ENCODE measurements around the gene WDR37.
A peak's percentile ranks its signal among the peaks of the same experiment; 100 is the strongest.

The WDR37 gene

GRCh38 chr10:1096287-1096889, 40.2 kb downstream of the WDR37 start:
- no peak overlapping the region for H4K91ac ChIP-seq (ENCODE audit: low read length)
- no peak overlapping the region for H3K14ac ChIP-seq (ENCODE audit: low read length in 2 of 2)
- H3K18ac ChIP-seq (ENCODE audit: low read depth in 1 of 2, low read length in 2 of 2): no peak overlapping the region
- H3K27me3 ChIP-seq (ENCODE audit: control insufficient read depth in 1 of 2, insufficient read depth in 1 of 2, low read length in 2 of 2): no peaks in the 10 kb centered on the region
- H2AFZ ChIP-seq (ENCODE audit: low read depth, low read length): no peak overlapping the region
- H3K9ac ChIP-seq (ENCODE audit: low read length): no peak overlapping the region
- no peak overlapping the region for H2BK12ac ChIP-seq (ENCODE audit: low read length in 2 of 2)
- peaks cover 57 to 81% of the 10 kb centered on the region in 2 experiments for H3K36me3 ChIP-seq (ENCODE audit: control insufficient read depth in 1 of 2, insufficient read depth in 2 of 2, low read depth in 1 of 2, low read length in 2 of 2)
- H4K8ac ChIP-seq (ENCODE audit: low read length): no peak overlapping the region
- H2BK15ac ChIP-seq (ENCODE audit: low read depth, poor library complexity, severe bottlenecking): no peak overlapping the region
- no peaks in the 10 kb centered on the region for H3K4me1 ChIP-seq (ENCODE audit: control insufficient read depth, insufficient read depth, low read depth, low read length)
- H3K23ac ChIP-seq (ENCODE audit: low read length in 2 of 2): no peak overlapping the region
- no peak overlapping the region for H2AK5ac ChIP-seq (ENCODE audit: low read length, severe bottlenecking)
- H3K4ac ChIP-seq (ENCODE audit: low read depth in 1 of 2, low read length in 2 of 2): no peak overlapping the region
- H3K79me1 ChIP-seq (replicated peaks; ENCODE audit: low read length, poor library complexity, severe bottlenecking): peaks cover 42% of the 10 kb centered on the region
- no peak for DNase-seq
- no peaks in the 10 kb centered on the region for H3K9me3 ChIP-seq (ENCODE audit: control insufficient read depth, low read length)
- no peak overlapping the region for H2BK5ac ChIP-seq (ENCODE audit: low read depth, low read length, poor library complexity, severe bottlenecking)
- H3K4me3 ChIP-seq (ENCODE audit: insufficient read depth in 1 of 2, low read depth in 1 of 2, low read length in 2 of 2): no peak overlapping the region
- H3K4me2 ChIP-seq (ENCODE audit: low read length, poor library complexity, severe bottlenecking): no peak overlapping the region
- 96% methylated on average over 27 of the region's 27 CpGs for WGBS
- no peak overlapping the region for H2BK120ac ChIP-seq (ENCODE audit: low read depth, low read length)
- no peak overlapping the region for H3K27ac ChIP-seq (ENCODE audit: low read length, poor library complexity, severe bottlenecking)

- no peak overlapping the region for H3K18ac ChIP-seq (ENCODE audit: low read depth in 1 of 2, low read length in 2 of 2)
- no peak overlapping the region for H2AFZ ChIP-seq (ENCODE audit: low read depth, low read length)
- H3K4me3 ChIP-seq (ENCODE audit: insufficient read depth in 1 of 2, low read depth in 1 of 2, low read length in 2 of 2): no peak overlapping the region
- no peak overlapping the region for H2BK5ac ChIP-seq (ENCODE audit: low read depth, low read length, poor library complexity, severe bottlenecking)
- H3K79me1 ChIP-seq (replicated peaks; ENCODE audit: low read length, poor library complexity, severe bottlenecking): peaks cover 48% of the 10 kb centered on the region
- no peak overlapping the region for H2BK120ac ChIP-seq (ENCODE audit: low read depth, low read length)
- H3K27ac ChIP-seq (ENCODE audit: low read length, poor library complexity, severe bottlenecking): no peak overlapping the region
- no peaks in the 10 kb centered on the region for H3K9me3 ChIP-seq (ENCODE audit: control insufficient read depth, low read length)
- H3K9ac ChIP-seq (ENCODE audit: low read length): no peak overlapping the region
- H4K8ac ChIP-seq (ENCODE audit: low read length): no peak overlapping the region
- H2AK5ac ChIP-seq (ENCODE audit: low read length, severe bottlenecking): no peak overlapping the region
- peaks cover 64 to 88% of the 10 kb centered on the region in 2 experiments for H3K36me3 ChIP-seq (ENCODE audit: control insufficient read depth in 1 of 2, insufficient read depth in 2 of 2, low read depth in 1 of 2, low read length in 2 of 2)
- H2BK12ac ChIP-seq (ENCODE audit: low read length in 2 of 2): no peak overlapping the region
- no peak overlapping the region for H3K4ac ChIP-seq (ENCODE audit: low read depth in 1 of 2, low read length in 2 of 2)
- H3K4me1 ChIP-seq (ENCODE audit: control insufficient read depth, insufficient read depth, low read depth, low read length): peaks cover 4% of the 10 kb centered on the region
- H4K91ac ChIP-seq (ENCODE audit: low read length): no peak overlapping the region
- H2BK15ac ChIP-seq (ENCODE audit: low read depth, poor library complexity, severe bottlenecking): no peak overlapping the region
- no peak overlapping the region for H3K4me2 ChIP-seq (ENCODE audit: low read length, poor library complexity, severe bottlenecking)
- DNase-seq: no peak
- no peak overlapping the region for H3K23ac ChIP-seq (ENCODE audit: low read length in 2 of 2)
- 97% methylated on average over 6 of the region's 6 CpGs for WGBS
- no peak overlapping the region for H3K14ac ChIP-seq (ENCODE audit: low read length in 2 of 2)
- no peaks in the 10 kb centered on the region for H3K27me3 ChIP-seq (ENCODE audit: control insufficient read depth in 1 of 2, insufficient read depth in 1 of 2, low read length in 2 of 2)
Measured at GRCh38 chr10:1097436-1097835, 41.3 kb downstream of the WDR37 start.

- no peak overlapping the region for H3K9ac ChIP-seq (ENCODE audit: low read length)
Measured at GRCh38 chr10:1100143-1100542, 44.0 kb downstream of the WDR37 start.

GRCh38 chr10:1100691-1101368, 44.6 kb downstream of the WDR37 start:
- Histone ChIP-seq H3K4me1 (ENCODE audit: control insufficient read depth, insufficient read depth, low read depth, low read length) (peaks cover 7% of the 10 kb centered on the region), H3K14ac (ENCODE audit: low read length in 2 of 2) (no peak overlapping the region), H2BK12ac (ENCODE audit: low read length in 2 of 2) (no peak overlapping the region), H4K8ac (ENCODE audit: low read length) (peak overlapping the region; percentile 15), H2BK120ac (ENCODE audit: low read depth, low read length) (no peak overlapping the region), H3K4me3 (ENCODE audit: insufficient read depth in 1 of 2, low read depth in 1 of 2, low read length in 2 of 2) (no peak overlapping the region), H3K4ac (ENCODE audit: low read depth in 1 of 2, low read length in 2 of 2) (no peak overlapping the region), H3K9ac (ENCODE audit: low read length) (no peak overlapping the region), H3K9me3 (ENCODE audit: control insufficient read depth, low read length) (no peaks in the 10 kb centered on the region), H4K91ac (ENCODE audit: low read length) (no peak overlapping the region), H3K18ac (ENCODE audit: low read depth in 1 of 2, low read length in 2 of 2) (no peak overlapping the region), H3K23ac (ENCODE audit: low read length in 2 of 2) (no peak overlapping the region), H2AK5ac (ENCODE audit: low read length, severe bottlenecking) (no peak overlapping the region), H2BK15ac (ENCODE audit: low read depth, poor library complexity, severe bottlenecking) (no peak overlapping the region), H3K27ac (ENCODE audit: low read length, poor library complexity, severe bottlenecking) (no peak overlapping the region), H3K27me3 (ENCODE audit: control insufficient read depth in 1 of 2, insufficient read depth in 1 of 2, low read length in 2 of 2) (no peaks in the 10 kb centered on the region), H2AFZ (ENCODE audit: low read depth, low read length) (no peak overlapping the region), H2BK5ac (ENCODE audit: low read depth, low read length, poor library complexity, severe bottlenecking) (no peak overlapping the region), H3K79me1 (replicated peaks; ENCODE audit: low read length, poor library complexity, severe bottlenecking) (peaks cover 49% of the 10 kb centered on the region), H3K36me3 (ENCODE audit: control insufficient read depth in 1 of 2, insufficient read depth in 2 of 2, low read depth in 1 of 2, low read length in 2 of 2) (peaks cover 73 to 86% of the 10 kb centered on the region in 2 experiments), H3K4me2 (ENCODE audit: low read length, poor library complexity, severe bottlenecking) (no peak overlapping the region)
- no peak for DNase-seq
- 74% methylated on average over 23 of the region's 23 CpGs for WGBS

More at GRCh38 chr10:1100143-1100542, 44.0 kb downstream of the WDR37 start:
- no peak overlapping the region for H3K14ac ChIP-seq (ENCODE audit: low read length in 2 of 2)
- no peak overlapping the region for H2BK120ac ChIP-seq (ENCODE audit: low read depth, low read length)
- H4K8ac ChIP-seq (ENCODE audit: low read length): no peak overlapping the region
- H2BK5ac ChIP-seq (ENCODE audit: low read depth, low read length, poor library complexity, severe bottlenecking): no peak overlapping the region
- H3K79me1 ChIP-seq (replicated peaks; ENCODE audit: low read length, poor library complexity, severe bottlenecking): peaks cover 51% of the 10 kb centered on the region
- H2BK15ac ChIP-seq (ENCODE audit: low read depth, poor library complexity, severe bottlenecking): no peak overlapping the region
- H3K18ac ChIP-seq (ENCODE audit: low read depth in 1 of 2, low read length in 2 of 2): no peak overlapping the region
- H3K4me2 ChIP-seq (ENCODE audit: low read length, poor library complexity, severe bottlenecking): no peak overlapping the region
- H3K27ac ChIP-seq (ENCODE audit: low read length, poor library complexity, severe bottlenecking): no peak overlapping the region
- no peak overlapping the region for H3K4ac ChIP-seq (ENCODE audit: low read depth in 1 of 2, low read length in 2 of 2)
- WGBS: 64% methylated on average over 2 of the region's 3 CpGs
- H4K91ac ChIP-seq (ENCODE audit: low read length): no peak overlapping the region
- no peak overlapping the region for H2AK5ac ChIP-seq (ENCODE audit: low read length, severe bottlenecking)
- peaks cover 72 to 87% of the 10 kb centered on the region in 2 experiments for H3K36me3 ChIP-seq (ENCODE audit: control insufficient read depth in 1 of 2, insufficient read depth in 2 of 2, low read depth in 1 of 2, low read length in 2 of 2)
- no peaks in the 10 kb centered on the region for H3K9me3 ChIP-seq (ENCODE audit: control insufficient read depth, low read length)
- no peak overlapping the region for H2BK12ac ChIP-seq (ENCODE audit: low read length in 2 of 2)
- H3K27me3 ChIP-seq (ENCODE audit: control insufficient read depth in 1 of 2, insufficient read depth in 1 of 2, low read length in 2 of 2): no peaks in the 10 kb centered on the region
- no peak overlapping the region for H3K4me3 ChIP-seq (ENCODE audit: insufficient read depth in 1 of 2, low read depth in 1 of 2, low read length in 2 of 2)
- DNase-seq: no peak
- no peak overlapping the region for H3K23ac ChIP-seq (ENCODE audit: low read length in 2 of 2)
- H2AFZ ChIP-seq (ENCODE audit: low read depth, low read length): no peak overlapping the region
- H3K4me1 ChIP-seq (ENCODE audit: control insufficient read depth, insufficient read depth, low read depth, low read length): peaks cover 7% of the 10 kb centered on the region

All from mesenchymal stem cell (in vitro differentiated cells and primary cell).